Calu3 (cell line): ENCODE data around the gene PLB1. TPM values are rescaled to one million over a fixed set of nuclear protein-coding genes. Genes with fewer than 3 reads are reported as not detected.

Source experiments
- BruUV-seq: library from RNA; stranded (reverse); fragments of 400-500 nt; replicated peaks from 2 replicates; lab custom pipeline; 2021; lab: Mats Ljungman, UMichigan
- CTCF ChIA-PET: fragments of 300-600 bp; sonication (Branson Sonifier 250); formaldehyde crosslinking; loops from one replicate; lab custom pipeline; 2022; ENCODE audit warnings: antibody characterized with exemption; lab: Charles Lee
- DNase-seq: peaks from one replicate; pipeline ENCODE4 v3.0.0; 2022
- H3K27ac Mint-ChIP-seq: one replicate; pipeline ENCODE4 v1.8.0; 2022; ENCODE audit warnings: mixed read lengths; ENCODE audit not compliant: unreplicated experiment
- H3K27me3 Mint-ChIP-seq: one replicate; pipeline ENCODE4 v1.8.0; 2022; ENCODE audit warnings: mixed read lengths; ENCODE audit not compliant: unreplicated experiment
- H3K36me3 Mint-ChIP-seq: one replicate; pipeline ENCODE4 v1.8.0; 2022; ENCODE audit warnings: mild to moderate bottlenecking, moderate library complexity, mixed read lengths; ENCODE audit not compliant: insufficient read depth, unreplicated experiment
- H3K4me1 Mint-ChIP-seq: one replicate; pipeline ENCODE4 v1.8.0; 2022; ENCODE audit warnings: mild to moderate bottlenecking, low read depth, mixed read lengths; ENCODE audit not compliant: unreplicated experiment
- H3K4me3 Mint-ChIP-seq: one replicate; pipeline ENCODE4 v1.8.0; 2022; ENCODE audit warnings: mild to moderate bottlenecking, low read depth, moderate library complexity, mixed read lengths; ENCODE audit not compliant: unreplicated experiment
- H3K9me3 Mint-ChIP-seq: one replicate; pipeline ENCODE4 v1.8.0; 2022; ENCODE audit warnings: low read depth, mixed read lengths; ENCODE audit not compliant: unreplicated experiment
- CTCF ChIP-seq: fragments of 200-600 bp; IDR thresholded peaks from one replicate; pipeline ENCODE4 v1.8.0; 2022; ENCODE audit warnings: antibody characterized with exemption; ENCODE audit not compliant: unreplicated experiment
- intact Hi-C: fragments of 100-400 bp; cut with micrococcal nuclease; formaldehyde crosslinking; loops from one replicate; pipeline ENCODE4 v1.10.0; 2022; ENCODE audit not compliant: unreplicated experiment
- total RNA-seq: library from RNA; stranded (reverse); gene quantifications from 2 replicates; pipeline ENCODE4 v1.2.3, GENCODE V29; 2022

PLB1 gene
- total RNA-seq, 1 experiment from 2014 or later = 1.6 TPM

DNA sequence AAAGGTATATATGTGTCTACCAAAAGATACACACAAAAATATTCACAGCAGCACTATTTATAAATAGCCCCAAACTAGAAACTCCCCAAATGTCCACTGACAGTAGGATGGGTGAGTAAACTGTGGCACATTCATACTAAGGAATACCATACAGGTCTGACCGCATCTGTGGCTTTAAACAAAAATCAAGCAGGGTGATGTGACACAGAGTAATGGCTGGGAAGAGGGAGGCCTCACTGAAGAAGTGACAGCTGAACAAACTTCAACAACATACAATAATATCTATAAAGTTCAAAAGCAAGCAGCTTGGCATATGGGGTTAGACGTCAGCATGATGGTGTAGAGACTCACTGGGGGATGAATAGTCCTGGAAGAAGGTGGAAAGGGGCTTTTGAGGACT lies 140.6 kb downstream of the PLB1 start:
- H3K4me3 Mint-ChIP-seq = no peak overlapping the region
- H3K9me3 Mint-ChIP-seq = no peaks in the 10 kb centered on the region
- TF ChIP-seq CTCF = no peak
- DNase-seq = no peak
- CTCF ChIA-PET = no interaction called here
- intact Hi-C loops = no loop called here
- H3K4me1 Mint-ChIP-seq = peaks cover 39% of the 10 kb centered on the region
- H3K27me3 Mint-ChIP-seq = no peaks in the 10 kb centered on the region
- no TSS peak for BruUV-seq
- no peak overlapping the region for H3K27ac Mint-ChIP-seq
- H3K36me3 Mint-ChIP-seq = no peaks in the 10 kb centered on the region

DNA sequence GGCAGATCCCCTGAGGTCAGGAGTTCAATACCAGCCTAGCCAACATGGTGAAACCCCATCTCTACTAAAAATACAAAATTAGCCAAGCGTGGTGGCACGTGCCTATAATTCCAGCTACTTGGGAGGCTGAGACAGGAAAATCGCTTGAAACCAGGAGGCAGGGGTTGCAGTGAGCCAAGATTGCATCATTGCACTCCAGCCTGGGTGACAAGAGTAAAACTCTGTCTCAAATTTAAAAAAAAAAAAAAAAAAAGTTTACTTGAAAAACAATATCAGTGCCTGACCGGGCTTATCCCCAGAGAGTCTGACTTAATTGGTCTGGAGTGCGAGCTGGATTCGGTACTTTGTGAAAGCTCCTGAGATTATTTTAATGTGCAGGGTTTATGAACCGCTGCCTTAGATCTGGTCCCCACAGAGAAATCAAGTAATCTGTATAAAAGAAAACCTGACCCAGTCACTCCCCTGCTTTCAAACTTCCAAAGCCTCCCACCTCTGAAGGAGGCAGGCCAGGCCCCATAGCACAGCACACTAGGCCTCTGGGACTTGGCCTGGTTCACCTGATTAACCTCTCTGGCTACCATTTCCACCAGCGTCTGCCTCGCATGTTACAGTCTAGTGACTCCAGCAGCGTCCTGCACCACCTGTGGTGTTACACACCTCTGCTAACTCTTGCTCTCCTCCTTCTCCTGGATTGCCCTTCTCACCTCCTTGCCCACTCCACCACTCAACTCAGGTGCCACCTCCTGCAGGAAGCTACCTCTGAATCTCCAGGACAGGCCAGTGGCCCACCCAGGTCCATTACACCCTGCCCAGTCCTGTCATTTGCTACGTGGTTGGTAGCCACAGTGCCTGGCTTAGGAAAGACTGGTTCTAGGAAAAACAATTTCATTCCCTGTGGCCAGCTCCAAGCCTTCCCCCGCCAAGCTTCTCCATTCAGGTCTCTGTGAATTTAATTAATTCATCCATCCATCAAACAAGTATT lies 141.5 kb downstream of the PLB1 start:
- H3K4me3 Mint-ChIP-seq = no peak overlapping the region
- no peak for DNase-seq
- CTCF ChIA-PET = interaction anchor here (1.3 kb wide), 1 partner anchor 12 kb away, joined by 3 read pairs; no protein-coding TSS in a partner anchor
- intact Hi-C loops = no loop called here
- no peaks in the 10 kb centered on the region for H3K27me3 Mint-ChIP-seq
- H3K4me1 Mint-ChIP-seq = peaks cover 39% of the 10 kb centered on the region
- H3K36me3 Mint-ChIP-seq = no peaks in the 10 kb centered on the region
- peaks cover 3% of the 10 kb centered on the region for H3K9me3 Mint-ChIP-seq
- H3K27ac Mint-ChIP-seq = peak overlapping the region; percentile 3
- BruUV-seq = no TSS peak
- no peak for TF ChIP-seq CTCF

- H3K4me3 Mint-ChIP-seq = no peak overlapping the region
- BruUV-seq = no TSS peak
Observed at GRCh38 chr2:28638102-28638501, 142.2 kb downstream of the PLB1 start.

More at GRCh38 chr2:28638102-28638501, 142.2 kb downstream of the PLB1 start:
- Mint-ChIP-seq H3K27me3 (no peaks in the 10 kb centered on the region), H3K36me3 (peaks cover under 1% of the 10 kb centered on the region), H3K4me1 (peaks cover 38% of the 10 kb centered on the region), H3K9me3 (peaks cover 3% of the 10 kb centered on the region), H3K27ac (peak overlapping the region; percentile 3)
- CTCF ChIA-PET = interaction anchor here (1.3 kb wide), 1 partner anchor 13 kb away, joined by 3 read pairs; no protein-coding TSS in a partner anchor
- intact Hi-C loops = no loop called here
- no peak for TF ChIP-seq CTCF
- DNase-seq = no peak
